ENCODE results near the gene LRMDA.

Gene LRMDA

GRCh38 chr10:75395932-75396630 is 35.3 kb upstream of the LRMDA start:
- Histone ChIP-seq H3K4me2 (no peak overlapping the region), H3K27ac (no peak overlapping the region), H3K27me3 (peaks cover 0 to 24% (median 10%) of the 10 kb centered on the region in 11 experiments; a peak in 13 of 22 replicates), H3K36me3 (peaks cover 5 to 56% (median 10%) of the 10 kb centered on the region in 11 experiments; a peak in 15 of 22 replicates), H4K20me1 (peaks cover 8 to 55% (median 15%) of the 10 kb centered on the region in 11 experiments; a peak in 16 of 22 replicates), H3K9ac (no peak overlapping the region), H3K9me3 (replicated peaks in 1 of 11) (peaks cover 0 to 18% (median 5%) of the 10 kb centered on the region in 11 experiments; a peak in 8 of 22 replicates), H3K4me1 (peaks cover 5 to 17% (median 11%) of the 10 kb centered on the region in 10 experiments; a peak in 18 of 20 replicates), H3K4me3 (no peak overlapping the region)
- no peak for TF ChIP-seq Cebpa-rat (IDR thresholded peaks at IDR 0.05)

- Histone ChIP-seq H3K4me3 (no peak overlapping the region), H3K4me2 (no peak overlapping the region), H4K20me1 (peaks cover 8 to 55% (median 15%) of the 10 kb centered on the region in 11 experiments; a peak in 16 of 22 replicates), H3K9me3 (replicated peaks in 1 of 11) (peaks cover 0 to 18% (median 5%) of the 10 kb centered on the region in 11 experiments; a peak in 8 of 22 replicates), H3K36me3 (peaks cover 5 to 56% (median 10%) of the 10 kb centered on the region in 11 experiments; a peak in 15 of 22 replicates), H3K9ac (no peak overlapping the region), H3K27me3 (peaks cover 0 to 30% (median 16%) of the 10 kb centered on the region in 11 experiments; a peak in 13 of 22 replicates), H3K27ac (no peak overlapping the region), H3K4me1 (peaks cover 5 to 17% (median 11%) of the 10 kb centered on the region in 10 experiments; a peak in 18 of 20 replicates)
- TF ChIP-seq Cebpa-rat (IDR thresholded peaks at IDR 0.05) = no peak
These were observed 34.6 kb upstream of the LRMDA start for GRCh38 chr10:75396631-75397495.

GRCh38 chr10:75397496-75398199 is 33.8 kb upstream of the LRMDA start:
- Histone ChIP-seq H3K36me3 (peaks cover 5 to 56% (median 10%) of the 10 kb centered on the region in 11 experiments; a peak in 15 of 22 replicates), H3K4me1 (peaks cover 6 to 19% (median 14%) of the 10 kb centered on the region in 10 experiments; a peak in 19 of 20 replicates), H3K27me3 (peaks cover 1 to 38% (median 24%) of the 10 kb centered on the region in 11 experiments), H3K4me2 (no peak overlapping the region), H3K4me3 (no peak overlapping the region), H3K9ac (no peak overlapping the region), H4K20me1 (peaks cover 8 to 55% (median 15%) of the 10 kb centered on the region in 11 experiments; a peak in 16 of 22 replicates), H3K27ac (no peak overlapping the region), H3K9me3 (replicated peaks in 1 of 11) (peaks cover 0 to 18% (median 5%) of the 10 kb centered on the region in 11 experiments; a peak in 9 of 22 replicates)
- no peak for TF ChIP-seq Cebpa-rat (IDR thresholded peaks at IDR 0.05)

- H3K36me3 ChIP-seq = peaks cover 5 to 56% (median 10%) of the 10 kb centered on the region in 11 experiments; a peak in 15 of 22 replicates
- peaks cover 7 to 44% (median 30%) of the 10 kb centered on the region in 11 experiments for H3K27me3 ChIP-seq
- peaks cover 8 to 55% (median 17%) of the 10 kb centered on the region in 11 experiments; a peak in 16 of 22 replicates for H4K20me1 ChIP-seq
- H3K4me2 ChIP-seq = peak overlapping the region in 3 of 11 experiments; percentile 85 to 95 (median 93); a peak in 3 of 22 replicates
- no peak overlapping the region for H3K27ac ChIP-seq
- H3K4me1 ChIP-seq = peaks cover 12 to 25% (median 20%) of the 10 kb centered on the region in 10 experiments
- TF ChIP-seq Cebpa-rat (IDR thresholded peaks at IDR 0.05) = no peak
- peaks cover 0 to 22% (median 5%) of the 10 kb centered on the region in 11 experiments; a peak in 9 of 22 replicates for H3K9me3 ChIP-seq (replicated peaks in 1 of 11)
- no peak overlapping the region for H3K9ac ChIP-seq
- no peak overlapping the region for H3K4me3 ChIP-seq
These were observed 33.2 kb upstream of the LRMDA start for GRCh38 chr10:75398200-75398691.

DNA sequence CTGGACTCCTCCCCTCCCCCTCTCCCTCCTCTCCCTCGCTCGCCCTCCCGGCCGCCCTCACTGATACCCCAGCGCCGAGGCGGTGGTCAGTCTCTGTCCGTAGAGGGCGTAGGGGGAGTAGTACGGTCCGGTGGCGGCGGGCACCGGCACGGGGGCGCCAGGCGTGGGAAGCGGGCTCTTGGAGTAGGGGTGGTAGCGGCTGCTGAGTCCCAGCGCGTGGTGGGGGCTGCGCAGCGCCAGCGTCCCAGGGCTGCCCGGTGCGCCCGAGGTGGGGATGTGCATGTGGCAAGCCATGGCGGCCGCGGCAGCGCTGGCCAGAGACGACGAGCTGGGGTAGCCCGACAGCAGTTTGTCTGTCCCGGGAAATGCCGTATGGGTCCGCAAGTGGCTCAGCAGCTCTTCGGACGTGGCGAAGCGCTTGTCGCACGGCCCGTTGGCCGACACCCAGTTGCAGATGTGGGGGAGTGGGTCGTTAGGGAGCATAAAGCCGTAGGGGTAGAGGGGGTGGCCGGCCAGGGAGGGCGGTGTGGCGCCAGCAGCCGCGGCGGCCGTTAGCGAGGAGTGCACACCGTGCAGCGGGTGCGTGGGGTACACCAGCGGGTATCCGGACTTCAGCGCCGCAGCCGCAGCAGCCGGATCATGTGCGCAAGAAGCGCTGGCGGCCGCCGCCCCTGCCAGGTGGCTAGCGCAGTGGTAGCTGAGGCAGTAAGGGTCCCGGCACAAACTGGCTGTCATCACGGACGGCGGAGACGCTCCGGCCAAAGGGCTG is 32.5 kb upstream of the LRMDA start:
- Histone ChIP-seq H3K4me3 (peak overlapping the region in 9 of 10 experiments; percentile 72 to 99 (median 85); a peak in 10 of 20 replicates), H4K20me1 (peaks cover 8 to 55% (median 17%) of the 10 kb centered on the region in 11 experiments; a peak in 16 of 22 replicates), H3K27me3 (peaks cover 13 to 50% (median 36%) of the 10 kb centered on the region in 11 experiments), H3K27ac (no peak overlapping the region), H3K4me1 (peaks cover 19 to 32% (median 26%) of the 10 kb centered on the region in 10 experiments), H3K9ac (peak overlapping the region; percentile 60 to 91 (median 75); a peak in 15 of 22 replicates), H3K36me3 (peaks cover 5 to 56% (median 10%) of the 10 kb centered on the region in 11 experiments; a peak in 15 of 22 replicates), H3K4me2 (peak overlapping the region; percentile 85 to 100 (median 97); a peak in 21 of 22 replicates), H3K9me3 (replicated peaks in 1 of 11) (peaks cover 0 to 22% (median 5%) of the 10 kb centered on the region in 11 experiments; a peak in 9 of 22 replicates)
- TF ChIP-seq Cebpa-rat (IDR thresholded peaks at IDR 0.05) = no peak

DNA sequence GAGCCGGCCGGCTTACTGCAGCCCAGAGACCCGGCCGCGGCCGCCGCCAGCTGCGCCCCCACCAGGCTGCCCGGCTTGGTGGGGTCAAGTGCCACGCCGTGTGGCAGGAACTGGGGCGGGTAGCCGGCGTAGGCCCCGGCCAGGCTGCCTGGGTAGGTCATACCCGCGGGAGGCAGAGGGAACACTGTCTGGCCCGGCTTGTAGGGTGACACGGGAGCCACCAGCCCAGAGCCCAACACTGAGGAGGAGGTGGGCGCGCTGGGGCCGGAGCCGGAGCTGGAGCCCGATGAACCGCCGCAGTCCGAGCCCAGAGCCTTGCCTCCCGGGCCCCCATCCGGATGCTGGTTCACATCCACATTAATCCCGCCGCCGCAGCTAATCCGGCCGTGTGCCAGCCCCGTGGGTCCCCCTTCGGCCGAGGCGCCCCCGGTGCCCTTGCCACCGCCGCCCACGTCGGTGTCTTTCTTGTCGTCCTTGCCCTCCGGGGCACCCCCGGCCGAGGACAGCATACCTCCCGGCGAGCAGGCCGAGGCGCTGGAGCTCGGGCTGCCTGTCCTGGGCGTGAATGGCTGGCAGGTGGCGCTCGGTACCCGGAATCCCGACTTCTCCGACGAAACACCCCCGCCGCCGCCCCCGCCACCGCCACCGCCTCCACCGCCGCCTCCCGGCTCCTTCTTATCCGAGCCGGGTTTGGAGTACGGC is 31.8 kb upstream of the LRMDA start:
- Histone ChIP-seq H4K20me1 (peaks cover 8 to 51% (median 23%) of the 10 kb centered on the region in 11 experiments; a peak in 18 of 22 replicates), H3K4me2 (peak overlapping the region; percentile 85 to 100 (median 97)), H3K27me3 (peaks cover 21 to 58% (median 43%) of the 10 kb centered on the region in 11 experiments), H3K4me1 (peaks cover 19 to 36% (median 31%) of the 10 kb centered on the region in 10 experiments), H3K27ac (peak overlapping the region in 5 of 11 experiments; percentile 78 to 93 (median 84); a peak in 7 of 22 replicates), H3K9me3 (replicated peaks in 1 of 11) (peaks cover 0 to 28% (median 6%) of the 10 kb centered on the region in 11 experiments; a peak in 11 of 22 replicates), H3K9ac (peak overlapping the region; percentile 66 to 91 (median 80); a peak in 21 of 22 replicates), H3K36me3 (peaks cover 5 to 49% (median 10%) of the 10 kb centered on the region in 11 experiments; a peak in 15 of 22 replicates), H3K4me3 (peak overlapping the region; percentile 72 to 99 (median 86))
- no peak for TF ChIP-seq Cebpa-rat (IDR thresholded peaks at IDR 0.05)

Data from BLaER1 treated with 17β-estradiol and CSF1 and Interleukin-3, amounts not matched to agents 10 nM and 100 nM (cell line).